A673 (cell line): ENCODE measurements around the gene TIGD6. TPM values are rescaled to one million over a fixed set of nuclear protein-coding genes. Genes with fewer than 3 reads are reported as not detected.
A peak's percentile ranks its signal among the peaks of the same experiment; 100 is the strongest.

Source experiments
- BruUV-seq: library from RNA; stranded (reverse); fragments of 400-500 nt; replicated peaks from 2 replicates; lab custom pipeline; 2021; lab: Mats Ljungman, UMichigan
- CTCF ChIA-PET: fragments of 300-600 bp; sonication (Branson Sonifier 250); formaldehyde crosslinking; loops from one replicate; lab custom pipeline; 2022; ENCODE audit warnings: antibody characterized with exemption; lab: Charles Lee
- POLR2A ChIA-PET: fragments of 300-600 bp; sonication (Branson Sonifier 250); formaldehyde crosslinking; loops from one replicate; lab custom pipeline; 2022; ENCODE audit warnings: antibody characterized with exemption; ENCODE audit not compliant: low non-redundant PET; lab: Charles Lee
- DNase-seq: peaks from one replicate; pipeline ENCODE4 v3.0.0-alpha.2; 2015; ENCODE audit warnings: low spot score
- H3K27ac ChIP-seq: fragments of 200-600 bp; sonication (generic); 2 replicates; pipeline ENCODE4 v1.5.1; 2016; ENCODE audit warnings: mixed run types, low read depth, mild to moderate bottlenecking, mixed read lengths, antibody characterized with exemption, low read length; ENCODE audit not compliant: poor library complexity, severe bottlenecking
- H3K27me3 ChIP-seq: fragments of 200-600 bp; sonication (generic); replicated peaks from 2 replicates; pipeline ENCODE4 v1.6.1; 2017; ENCODE audit warnings: mixed run types, low read depth, mild to moderate bottlenecking, mixed read lengths, antibody characterized with exemption, low read length; ENCODE audit not compliant: insufficient read depth, poor library complexity
- H3K36me3 ChIP-seq: fragments of 200-600 bp; sonication (generic); 2 replicates; pipeline ENCODE4 v1.6.1; 2016; ENCODE audit warnings: mixed run types, mild to moderate bottlenecking, mixed read lengths, antibody characterized with exemption, low read length; ENCODE audit not compliant: insufficient read depth, poor library complexity, severe bottlenecking
- H3K4me1 ChIP-seq: fragments of 200-600 bp; sonication (generic); 2 replicates; pipeline ENCODE4 v1.6.1; 2017; ENCODE audit warnings: mixed run types, mild to moderate bottlenecking, mixed read lengths, antibody characterized with exemption, low read length; ENCODE audit not compliant: insufficient read depth, poor library complexity, severe bottlenecking
- H3K4me3 ChIP-seq: fragments of 200-600 bp; sonication (generic); 2 replicates; pipeline ENCODE4 v1.5.1; 2016; ENCODE audit warnings: low read depth, mixed run types, mild to moderate bottlenecking, mixed read lengths, low read length; ENCODE audit not compliant: poor library complexity, severe bottlenecking
- H3K9me3 ChIP-seq: fragments of 200-600 bp; sonication (generic); 2 replicates; pipeline ENCODE4 v1.6.1; 2016; ENCODE audit warnings: mixed run types, low read depth, mild to moderate bottlenecking, mixed read lengths, antibody characterized with exemption, low read length; ENCODE audit not compliant: poor library complexity, severe bottlenecking
- EZH2 ChIP-seq: fragments of 200-600 bp; sonication (generic); IDR thresholded peaks from 2 replicates; pipeline ENCODE4 v1.6.1; 2017; ENCODE audit warnings: borderline replicate concordance, low read depth, mild to moderate bottlenecking, mixed read lengths, antibody characterized with exemption, low read length; ENCODE audit not compliant: poor library complexity, severe bottlenecking
- intact Hi-C: fragments of 100-400 bp; cut with micrococcal nuclease; formaldehyde crosslinking; loops from one replicate; pipeline ENCODE4 v1.10.0; 2022; ENCODE audit not compliant: unreplicated experiment
- total RNA-seq: library from RNA; stranded (reverse); gene quantifications from 2 replicates; pipeline ENCODE4 v1.2.3, GENCODE V29; 2021
- TF ChIP-seq, protein P1 (sequence below): fragments of 300-800, 200-600 bp; sonication (generic); conservative IDR thresholded peaks from 2 replicates; pipeline ENCODE4 v1.5.1; 2017; ENCODE audit warnings: low read depth, mild to moderate bottlenecking, antibody characterized with exemption, low read length, moderate library complexity, mixed read lengths

Gene TIGD6
- total RNA-seq, 1 experiment from 2014 or later = 7.5 TPM

DNA sequence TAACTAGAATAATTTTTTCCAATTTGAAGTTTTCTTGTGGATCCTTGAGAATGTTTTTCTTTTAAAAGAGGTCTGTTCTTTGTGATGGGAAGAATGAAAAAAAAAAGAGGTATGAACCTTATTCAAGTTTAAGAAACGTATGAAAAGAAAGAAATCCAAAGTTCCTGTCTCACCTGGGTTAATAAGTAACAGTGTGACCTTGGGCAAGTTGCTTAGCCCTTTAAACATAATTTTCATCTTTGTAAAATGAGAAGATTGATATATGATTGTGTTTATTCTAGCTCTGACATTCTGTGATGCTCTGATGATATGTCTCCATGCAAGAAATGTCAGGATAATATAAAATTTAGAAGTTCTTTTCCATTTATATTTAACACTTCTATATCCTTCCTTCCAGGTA, 20.6 kb downstream of the TIGD6 start:
- DNase-seq = no peak
- Histone ChIP-seq H3K27ac (no peak overlapping the region), H3K4me1 (peaks cover 5% of the 10 kb centered on the region), H3K9me3 (no peaks in the 10 kb centered on the region), H3K4me3 (no peak overlapping the region), H3K36me3 (peaks cover 95% of the 10 kb centered on the region), H3K27me3 (no peaks in the 10 kb centered on the region)
- intact Hi-C loops = no loop called here
- no peak for TF ChIP-seq EZH2
- TF ChIP-seq, protein P1, sequence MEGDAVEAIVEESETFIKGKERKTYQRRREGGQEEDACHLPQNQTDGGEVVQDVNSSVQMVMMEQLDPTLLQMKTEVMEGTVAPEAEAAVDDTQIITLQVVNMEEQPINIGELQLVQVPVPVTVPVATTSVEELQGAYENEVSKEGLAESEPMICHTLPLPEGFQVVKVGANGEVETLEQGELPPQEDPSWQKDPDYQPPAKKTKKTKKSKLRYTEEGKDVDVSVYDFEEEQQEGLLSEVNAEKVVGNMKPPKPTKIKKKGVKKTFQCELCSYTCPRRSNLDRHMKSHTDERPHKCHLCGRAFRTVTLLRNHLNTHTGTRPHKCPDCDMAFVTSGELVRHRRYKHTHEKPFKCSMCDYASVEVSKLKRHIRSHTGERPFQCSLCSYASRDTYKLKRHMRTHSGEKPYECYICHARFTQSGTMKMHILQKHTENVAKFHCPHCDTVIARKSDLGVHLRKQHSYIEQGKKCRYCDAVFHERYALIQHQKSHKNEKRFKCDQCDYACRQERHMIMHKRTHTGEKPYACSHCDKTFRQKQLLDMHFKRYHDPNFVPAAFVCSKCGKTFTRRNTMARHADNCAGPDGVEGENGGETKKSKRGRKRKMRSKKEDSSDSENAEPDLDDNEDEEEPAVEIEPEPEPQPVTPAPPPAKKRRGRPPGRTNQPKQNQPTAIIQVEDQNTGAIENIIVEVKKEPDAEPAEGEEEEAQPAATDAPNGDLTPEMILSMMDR = no peak
- POLR2A ChIA-PET = no interaction called here
- CTCF ChIA-PET = interaction anchor here (1.3 kb wide), 1 partner anchor 11 kb away, joined by 5 read pairs; no protein-coding TSS in a partner anchor
- BruUV-seq = no TSS peak

DNA sequence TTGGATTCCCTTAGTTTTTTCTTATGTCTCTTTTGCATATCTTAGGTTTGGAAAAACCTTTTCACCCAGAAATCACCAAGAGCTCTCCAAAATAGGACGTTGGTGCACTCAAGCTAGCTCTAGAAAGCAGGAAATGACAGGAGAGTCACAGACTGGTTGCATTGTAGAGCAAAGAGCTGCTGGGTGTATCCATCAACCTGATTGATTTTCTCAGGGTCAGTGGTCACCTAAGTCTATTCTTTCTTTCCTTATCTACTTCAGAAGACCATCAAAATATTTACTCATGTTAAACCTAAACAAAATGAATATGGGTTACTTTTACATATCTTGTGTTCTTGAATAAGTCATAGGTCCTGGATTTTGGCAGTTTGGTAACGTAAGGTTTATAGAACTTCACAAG, 25.0 kb downstream of the TIGD6 start:
- H3K27me3 ChIP-seq = no peaks in the 10 kb centered on the region
- ChIA-PET CTCF (no interaction called here), POLR2A (no interaction called here)
- BruUV-seq = no TSS peak
- H3K27ac ChIP-seq = no peak overlapping the region
- no peak overlapping the region for H3K4me3 ChIP-seq
- peaks cover 5% of the 10 kb centered on the region for H3K4me1 ChIP-seq
- TF ChIP-seq, protein P1 = no peak
- no peak for TF ChIP-seq EZH2
- H3K36me3 ChIP-seq = peaks cover 80% of the 10 kb centered on the region
- H3K9me3 ChIP-seq = no peaks in the 10 kb centered on the region
- no peak for DNase-seq
- intact Hi-C loops = no loop called here

DNA sequence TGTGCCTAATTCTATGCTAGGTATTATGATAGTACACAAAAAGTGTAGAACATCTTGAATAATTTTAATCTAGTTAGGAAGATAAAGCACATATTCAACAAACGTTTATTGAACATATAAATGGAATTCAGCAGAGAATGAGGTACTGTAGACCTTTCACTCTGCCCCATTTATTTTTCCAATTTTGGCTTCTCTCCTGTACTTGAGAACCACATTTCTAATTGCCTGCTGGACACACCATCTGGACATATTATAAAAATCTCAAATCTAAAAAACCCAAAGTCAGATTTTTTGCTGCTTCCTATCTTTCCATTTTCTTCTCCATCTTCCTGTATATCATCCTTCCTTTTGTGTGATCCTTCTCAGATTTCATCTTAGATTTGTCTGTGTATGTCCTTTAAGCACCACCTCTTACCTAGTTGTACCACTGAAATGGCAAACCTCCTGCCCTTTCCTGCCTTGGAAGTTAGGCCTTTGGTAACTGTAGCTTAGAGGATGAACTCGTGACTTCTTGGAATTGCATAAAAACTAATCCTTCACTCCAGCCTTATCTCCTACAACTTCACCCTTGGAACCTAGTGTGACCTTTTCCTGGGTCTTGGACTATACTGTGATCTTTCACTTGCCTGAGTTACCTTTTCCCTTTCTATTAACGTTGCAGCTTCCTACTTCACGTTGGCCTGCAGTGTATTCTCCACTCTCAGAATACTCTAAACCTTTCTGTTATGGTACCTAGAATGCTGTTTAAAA, 31.1 kb downstream of the TIGD6 start:
- no peak overlapping the region for H3K4me3 ChIP-seq
- H3K27ac ChIP-seq = peak overlapping the region; percentile 48
- intact Hi-C loops = no loop called here
- ChIA-PET POLR2A (no interaction called here), CTCF (no interaction called here)
- BruUV-seq = no TSS peak
- TF ChIP-seq, protein P1 = no peak
- no peak for TF ChIP-seq EZH2
- no peak for DNase-seq
- peaks cover 46% of the 10 kb centered on the region for H3K36me3 ChIP-seq
- H3K9me3 ChIP-seq = no peaks in the 10 kb centered on the region
- no peaks in the 10 kb centered on the region for H3K27me3 ChIP-seq
- H3K4me1 ChIP-seq = peaks cover 9% of the 10 kb centered on the region
